Activated T-cell treated with anti-CD3 and anti-CD28 coated beads, Interleukin-2, amount 50 U/mL, for 48 hours (primary cell): ENCODE results near the gene BRSK1.

Source experiments
- DNase-seq, 2 experiments: peaks; one replicate each; pipeline ENCODE4 v3.0.0-alpha.2; 2020

Gene BRSK1

GRCh38 chr19:55339105-55339888, 55.5 kb downstream of the BRSK1 start, which contains the start of gene KMT5C:
TSS of gene KMT5C (plus strand) at chr19:55339876. CDS start at chr19:55341937, 2,061 bp downstream.
- DNase-seq = peak; percentile 100

GRCh38 chr19:55339889-55340783, 56.3 kb downstream of the BRSK1 start:
- DNase-seq = no peak

GRCh38 chr19:55340784-55341147, 57.0 kb downstream of the BRSK1 start:
- peak; percentile 45 to 54 for DNase-seq

- DNase-seq = peak; percentile 82 to 85
Observed at GRCh38 chr19:55341171-55341588, 57.4 kb downstream of the BRSK1 start.

- DNase-seq = no peak
Observed at GRCh38 chr19:55341595-55342531, 58.1 kb downstream of the BRSK1 start.

GRCh38 chr19:55344444-55344843, 60.6 kb downstream of the BRSK1 start:
- DNase-seq = no peak

GRCh38 chr19:55345101-55345817, 61.5 kb downstream of the BRSK1 start:
- DNase-seq = no peak

- DNase-seq = no peak
Observed at GRCh38 chr19:55345818-55346724, 62.3 kb downstream of the BRSK1 start.

- DNase-seq = no peak
Observed at GRCh38 chr19:55346725-55347441, 63.1 kb downstream of the BRSK1 start.

GRCh38 chr19:55347442-55348009, 63.7 kb downstream of the BRSK1 start:
- no peak for DNase-seq

GRCh38 chr19:55348317-55349034, 64.7 kb downstream of the BRSK1 start:
- DNase-seq = no peak

- no peak for DNase-seq
Observed at GRCh38 chr19:55350620-55351315, 67.0 kb downstream of the BRSK1 start.

- DNase-seq = no peak
Observed at GRCh38 chr19:55352040-55352439, 68.2 kb downstream of the BRSK1 start.

GRCh38 chr19:55352549-55353145, 68.8 kb downstream of the BRSK1 start:
- DNase-seq = no peak

GRCh38 chr19:55353356-55353802, 69.6 kb downstream of the BRSK1 start:
- DNase-seq = no peak

- peak; percentile 61 to 72 for DNase-seq
Observed at GRCh38 chr19:55353803-55354697, 70.3 kb downstream of the BRSK1 start.

- no peak for DNase-seq
Observed at GRCh38 chr19:55354698-55355212, 71.0 kb downstream of the BRSK1 start, which contains the start of gene COX6B2. TSS of gene COX6B2 (minus strand) at chr19:55354719. CDS start at chr19:55354521, 198 bp downstream.
